HuH-7.5 (cell line): Measurements from ENCODE around the gene FAM53A.

Experiments used
- DNase-seq: peaks from one replicate; pipeline ENCODE4 v3.0.0; 2011; ENCODE audit warnings: low spot score

The FAM53A gene

GRCh38 chr4:1639299-1639868, 44.7 kb downstream of the FAM53A start:
- DNase-seq, result no peak

- no peak for DNase-seq
Measured at GRCh38 chr4:1638873-1639272, 45.2 kb downstream of the FAM53A start.

GRCh38 chr4:1638272-1638598, 45.9 kb downstream of the FAM53A start:
- DNase-seq, result no peak

DNA sequence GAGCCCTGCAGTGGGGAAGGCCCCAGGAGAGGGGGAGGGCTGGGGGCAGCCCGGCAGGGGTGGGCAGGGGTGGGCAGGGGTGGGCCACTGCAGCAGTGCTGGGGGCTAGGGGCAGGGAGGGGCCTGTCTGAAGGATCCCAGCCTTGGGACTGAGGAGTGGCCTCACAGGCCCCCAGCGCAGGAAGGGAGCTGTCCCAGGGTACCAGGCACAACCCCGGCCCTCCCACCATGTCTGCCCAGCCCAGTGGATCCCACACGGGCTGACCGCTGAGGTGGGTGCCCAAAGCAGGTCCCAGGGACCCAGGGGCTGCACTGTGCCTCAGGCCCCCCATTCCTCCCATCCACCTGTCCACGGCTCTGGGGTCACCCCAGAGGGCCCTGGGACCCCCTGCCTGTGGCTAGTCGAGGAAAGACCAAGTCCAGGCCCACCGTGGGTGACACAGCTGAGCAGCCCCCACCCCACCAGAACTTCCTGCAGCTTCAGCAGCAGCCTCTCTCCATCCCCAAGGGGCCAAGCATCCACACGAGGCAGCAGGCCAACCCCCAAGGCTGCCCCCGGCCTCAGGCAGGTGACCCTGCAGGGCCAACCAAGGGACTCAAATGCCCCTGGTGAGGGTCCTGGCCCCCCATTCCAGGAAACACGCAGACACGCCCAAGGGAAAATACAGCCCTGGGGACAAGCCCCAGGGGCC, 46.4 kb downstream of the FAM53A start:
- no peak for DNase-seq

DNA sequence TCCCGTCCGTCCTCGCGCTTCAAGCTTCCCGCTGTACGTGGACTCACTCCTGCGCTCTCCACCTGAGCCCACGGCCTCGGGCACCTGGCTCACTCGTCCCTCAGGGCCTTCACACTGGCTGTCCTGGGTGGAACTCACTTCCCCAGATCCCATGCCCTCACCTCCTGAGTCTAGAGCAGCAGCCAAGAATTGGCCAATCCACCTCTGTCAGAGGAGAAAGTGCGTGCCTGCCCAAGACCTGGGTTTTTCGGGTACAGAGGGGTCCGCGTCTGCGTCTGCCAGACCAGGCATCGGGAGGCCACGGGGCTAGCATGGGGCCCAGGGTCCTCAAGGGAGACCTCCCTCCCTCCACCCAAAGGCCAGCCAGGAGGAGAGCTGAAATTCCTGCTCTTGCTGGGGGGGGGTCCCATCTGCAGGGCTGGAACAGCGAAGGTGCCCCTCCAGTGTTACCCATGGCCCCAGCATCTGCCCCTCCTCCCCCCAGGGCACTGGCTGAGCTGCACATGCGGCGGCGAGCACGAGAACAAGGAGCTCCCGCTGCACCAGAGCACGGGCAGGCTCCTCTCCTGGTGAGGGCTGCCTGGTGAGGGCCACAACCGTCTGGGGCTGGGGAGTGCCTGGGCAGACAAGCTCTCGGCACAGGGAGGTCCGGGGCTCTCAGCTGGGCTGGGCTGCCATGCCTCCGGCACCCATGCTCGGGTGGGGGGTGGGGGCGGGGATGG, 47.5 kb downstream of the FAM53A start:
- DNase-seq, result no peak

- no peak for DNase-seq
Measured at GRCh38 chr4:1635464-1635863, 48.6 kb downstream of the FAM53A start.

DNA sequence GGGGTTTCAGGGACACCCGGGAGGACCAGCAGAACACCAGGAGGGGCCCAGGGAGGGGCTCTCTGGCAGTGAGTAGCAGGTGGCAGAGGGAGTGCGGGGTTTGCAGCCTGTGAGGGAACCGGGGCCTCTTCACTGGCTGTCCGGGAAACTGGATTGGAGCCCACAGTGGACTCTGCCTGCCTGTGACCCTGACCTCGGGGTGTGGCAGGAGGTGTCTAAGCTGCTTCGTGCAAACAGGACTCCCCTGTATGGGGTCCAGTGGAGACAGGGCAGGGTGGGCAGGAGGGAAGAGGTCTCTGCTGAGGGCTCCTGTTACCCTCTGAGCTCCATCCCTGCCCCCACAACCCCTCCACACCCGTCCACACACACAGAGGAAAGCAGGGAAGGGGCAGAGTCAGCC, 50.1 kb downstream of the FAM53A start:
- DNase-seq, result no peak

- no peak for DNase-seq
Measured at GRCh38 chr4:1632109-1633104, 51.7 kb downstream of the FAM53A start.

- no peak for DNase-seq
Measured at GRCh38 chr4:1631136-1631535, 53.0 kb downstream of the FAM53A start.

GRCh38 chr4:1630266-1630665, 53.8 kb downstream of the FAM53A start:
- DNase-seq, result no peak

GRCh38 chr4:1629699-1630083, 54.4 kb downstream of the FAM53A start:
- DNase-seq, result no peak

DNA sequence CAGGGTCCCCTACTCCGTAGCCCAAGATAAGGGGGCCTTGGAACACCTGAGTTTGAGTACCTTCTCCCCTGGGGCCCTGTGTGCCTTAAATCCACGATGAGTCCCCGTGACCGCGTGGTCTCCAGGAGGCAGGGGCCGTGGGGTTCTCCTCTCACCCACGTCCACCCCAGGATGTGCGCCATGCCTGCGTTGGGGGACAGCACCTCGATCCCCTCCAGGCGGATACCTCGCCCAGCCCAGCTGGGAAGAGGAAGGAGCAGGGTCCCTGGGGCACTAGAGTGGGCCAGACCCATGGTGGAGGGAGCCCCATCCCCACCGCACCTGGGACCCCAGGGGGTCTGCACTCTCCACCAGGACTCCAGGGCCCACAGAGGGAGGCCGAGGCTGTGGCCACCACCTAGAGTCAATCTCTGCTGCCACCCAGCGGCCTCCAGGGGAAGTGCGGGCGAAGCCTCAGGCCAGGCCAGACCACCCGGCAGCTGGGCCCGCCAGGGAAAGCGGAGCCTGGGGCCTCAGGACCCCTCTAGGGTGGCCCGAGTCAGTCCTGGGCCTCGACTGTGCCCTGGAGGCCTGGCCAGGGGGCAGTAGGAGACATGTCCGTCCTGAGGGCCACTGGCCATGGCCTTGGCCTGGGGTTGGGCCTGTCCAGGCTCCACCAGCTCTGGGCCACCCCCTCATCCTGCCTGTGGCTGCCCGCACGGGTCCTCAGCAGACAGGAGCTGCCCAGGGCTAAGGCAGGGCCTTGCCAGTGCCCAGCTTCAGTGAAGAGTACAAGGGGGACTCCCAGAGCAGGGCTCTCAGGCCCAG, 55.0 kb downstream of the FAM53A start:
- DNase-seq, result peak; percentile 91

GRCh38 chr4:1627417-1628313, 56.4 kb downstream of the FAM53A start:
- peak; percentile 70 for DNase-seq

- DNase-seq, result no peak
Measured at GRCh38 chr4:1626941-1627340, 57.2 kb downstream of the FAM53A start.

DNA sequence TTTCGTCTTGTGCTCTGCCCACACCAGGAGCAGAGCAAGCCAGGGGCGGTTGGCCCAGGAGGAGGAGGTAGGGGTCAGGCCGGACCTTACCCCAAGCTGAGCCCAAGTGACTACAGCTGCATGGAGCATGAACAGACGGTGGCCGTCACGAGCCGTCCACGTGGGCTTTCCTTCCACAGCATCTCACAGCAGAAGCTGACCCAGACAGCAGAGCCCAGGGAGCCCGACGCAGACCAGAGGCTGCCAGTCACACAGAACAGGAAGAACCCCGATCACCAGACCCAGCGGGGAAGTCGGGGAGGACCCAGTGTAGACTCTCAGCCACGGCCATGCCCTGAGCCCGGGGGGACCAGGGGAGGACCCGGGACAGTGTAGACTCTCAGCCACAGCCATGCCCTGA, 58.0 kb downstream of the FAM53A start:
- DNase-seq, result no peak

GRCh38 chr4:1625600-1626138, 58.4 kb downstream of the FAM53A start:
- DNase-seq, result no peak

GRCh38 chr4:1624519-1624910, 59.6 kb downstream of the FAM53A start:
- no peak for DNase-seq

GRCh38 chr4:1623821-1624518, 60.1 kb downstream of the FAM53A start:
- DNase-seq, result no peak

GRCh38 chr4:1623400-1623799, 60.7 kb downstream of the FAM53A start:
- no peak for DNase-seq

DNA sequence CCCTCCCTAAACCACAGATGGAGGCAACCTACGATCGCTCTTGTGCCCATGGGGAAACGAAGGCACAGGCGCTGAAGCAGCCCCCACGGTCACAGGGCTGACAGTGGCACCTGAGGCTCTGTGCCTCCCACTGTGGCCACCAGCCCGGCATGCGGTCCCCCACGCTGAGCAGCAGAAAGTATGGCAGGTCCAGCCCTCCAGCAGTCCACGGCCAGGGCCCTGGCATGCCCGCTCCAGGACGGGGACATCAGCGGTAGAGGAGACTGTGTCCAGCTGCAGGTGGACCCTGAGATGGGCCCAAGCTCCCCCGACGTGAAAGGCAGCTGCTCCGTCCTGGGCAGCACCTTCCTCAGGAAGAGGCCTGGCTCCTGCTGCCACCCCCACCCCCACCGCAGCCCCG, 61.2 kb downstream of the FAM53A start:
- DNase-seq, result no peak
